ENCODE results near the gene KATNB1. TPM values are rescaled to one million over a fixed set of nuclear protein-coding genes. Genes with fewer than 3 reads are reported as not detected.

The KATNB1 gene
- total and polyA plus RNA-seq, 2 of the 8 experiments (the other 6 are each of a cell fraction or from before 2014, with no cell fraction given), result 50.2 to 60.4 TPM

GRCh38 chr16:57720142-57720575, 15.4 kb upstream of the KATNB1 start:
- H3K4me1 ChIP-seq (replicated peaks in 1 of 4; ENCODE audit: control insufficient read depth in 3 of 4, insufficient read depth in 4 of 4, low read length in 3 of 4), result no peaks in the 10 kb centered on the region
- no peak overlapping the region for H3K18ac ChIP-seq (ENCODE audit: extremely low read depth, low read length)
- no peak overlapping the region for H2BK12ac ChIP-seq (ENCODE audit: low read depth, low read length)
- no peak overlapping the region for H2AFZ ChIP-seq (ENCODE audit: low read length)
- H3K14ac ChIP-seq (ENCODE audit: insufficient read length), result no peak overlapping the region
- H2BK20ac ChIP-seq (ENCODE audit: low read length), result no peak overlapping the region
- no peak overlapping the region for H2AK5ac ChIP-seq (ENCODE audit: low read depth, low read length)
- no peaks in the 10 kb centered on the region for H4K20me1 ChIP-seq (replicated peaks in 1 of 2; ENCODE audit: control insufficient read depth in 1 of 2, insufficient read depth in 2 of 2, low read length in 2 of 2)
- ChIA-PET CTCF (ENCODE audit: partially characterized antibody) (interaction anchor here (1.0 to 2.4 kb wide), 7 partner anchors 9 to 144 kb away, joined by 3 to 9 read pairs (median 5); no protein-coding TSS in a partner anchor), POLR2A (ENCODE audit: partially characterized antibody) (no interaction called here)
- H4K5ac ChIP-seq (ENCODE audit: insufficient read length, low read depth, low read length), result no peak overlapping the region
- no peak overlapping the region for H3K27ac ChIP-seq (ENCODE audit: low read depth, low read length)
- no peak overlapping the region for H3K4me3 ChIP-seq (ENCODE audit: extremely low read depth in 1 of 4, insufficient read depth in 2 of 4, low read depth in 3 of 4, low read length in 4 of 4)
- no peak overlapping the region for H2BK15ac ChIP-seq (ENCODE audit: low read length)
- FAIRE-seq (no peak), DNase-seq (ENCODE audit: low read depth in 1 of 2, low spot score in 2 of 2) (peak in 1 of 2 experiments; percentile 60)
- no peak overlapping the region for H4K8ac ChIP-seq (ENCODE audit: extremely low read depth, insufficient read depth, low read length)
- H3K4ac ChIP-seq (replicated peaks; ENCODE audit: insufficient read length, low read depth, low read length), result no peak overlapping the region
- H2BK120ac ChIP-seq (replicated peaks; ENCODE audit: low read depth, low read length), result no peak overlapping the region
- H3K36me3 ChIP-seq (ENCODE audit: control insufficient read depth in 2 of 4, insufficient read depth in 4 of 4, low read length in 3 of 4), result no peaks in the 10 kb centered on the region
- H3K9ac ChIP-seq (replicated peaks in 1 of 4; ENCODE audit: extremely low read depth in 1 of 4, low read depth in 3 of 4, low read length in 3 of 4), result no peak overlapping the region
- no peak overlapping the region for H2BK5ac ChIP-seq (ENCODE audit: low read depth, low read length)
- 84% methylated on average over 3 of the region's 3 CpGs; no CpG with 5 or more reads in 1 of the 2 experiments for WGBS, 2 experiments (ENCODE audit: extremely low coverage in 1 of 2, insufficient coverage in 1 of 2, insufficient read length in 1 of 2, insufficient replicate concordance in 2 of 2, low coverage in 1 of 2, low lambda C conversion rate in 2 of 2, missing lambda C conversion rate in 1 of 2)
- no peak overlapping the region for H4K91ac ChIP-seq (replicated peaks; ENCODE audit: insufficient read length, low read length)
- TF ChIP-seq ATF3 (IDR thresholded peaks at IDR 0.05; ENCODE audit: insufficient read depth, low read depth, low read length), result no peak
- peak; percentile 57 to 63 (median 61) for TF ChIP-seq CTCF (IDR thresholded peaks at IDR 0.05; ENCODE audit: control extremely low read depth in 1 of 3, insufficient read depth in 1 of 3, low read depth in 1 of 3, low read length in 3 of 3)
- peak; percentile 43 to 67 for TF ChIP-seq RAD21 (IDR thresholded peaks at IDR 0.05 in 1 of 2, conservative IDR thresholded peaks at IDR 0.05 in 1 of 2; ENCODE audit: low read depth in 2 of 2, low read length in 2 of 2)
- TF ChIP-seq GTF2F1 (IDR thresholded peaks at IDR 0.05; ENCODE audit: borderline replicate concordance, low read depth, low read length), result no peak
- TF ChIP-seq SRF (IDR thresholded peaks at IDR 0.05; ENCODE audit: low read depth, low read length), result no peak
- no peak overlapping the region for H3K4me2 ChIP-seq (ENCODE audit: insufficient read depth in 1 of 2, low read depth in 2 of 2, low read length in 2 of 2)
- no peaks in the 10 kb centered on the region; a peak in 1 of 7 replicates for H3K27me3 ChIP-seq (replicated peaks in 1 of 4; ENCODE audit: control insufficient read depth in 3 of 4, extremely low read depth in 1 of 4, insufficient read depth in 3 of 4, low read length in 3 of 4)
- H3K23me2 ChIP-seq (ENCODE audit: low read depth, low read length), result no peaks in the 10 kb centered on the region
- H3K23ac ChIP-seq (ENCODE audit: insufficient read length), result no peak overlapping the region
- no peak overlapping the region for H3K56ac ChIP-seq (replicated peaks; ENCODE audit: insufficient read length, low read depth, low read length)
- no peaks in the 10 kb centered on the region for H3K79me1 ChIP-seq (ENCODE audit: low read depth, low read length)
- H3K9me3 ChIP-seq (ENCODE audit: insufficient read depth in 2 of 2, low read depth in 1 of 2, low read length in 1 of 2), result no peaks in the 10 kb centered on the region
- H3K79me2 ChIP-seq (ENCODE audit: control insufficient read depth in 1 of 2, insufficient read depth in 2 of 2, low read length in 2 of 2), result no peaks in the 10 kb centered on the region

All from H1 (cell line).